Hepatocyte (in vitro differentiated cells): Measurements from ENCODE around the gene MOB3C.

Source experiments
- EZH2 ChIP-seq: fragments of 200-600 bp; sonication (generic); IDR thresholded peaks from 2 replicates; pipeline ENCODE4 v1.6.1; 2016; ENCODE audit warnings: antibody characterized with exemption, mild to moderate bottlenecking, borderline replicate concordance
- EZH2phosphoT487 ChIP-seq: fragments of 200-600 bp; sonication (generic); IDR thresholded peaks from one replicate; pipeline ENCODE4 v1.6.1; 2018; ENCODE audit warnings: antibody characterized with exemption, mild to moderate bottlenecking, low read depth, moderate library complexity; ENCODE audit not compliant: unreplicated experiment, severe bottlenecking
- TF ChIP-seq, protein P1 (sequence below): fragments of 200-600 bp; sonication (generic); IDR thresholded peaks from 2 replicates; pipeline ENCODE4 v1.5.1; 2016; ENCODE audit warnings: antibody characterized with exemption, mild to moderate bottlenecking; ENCODE audit not compliant: poor library complexity

DNA sequence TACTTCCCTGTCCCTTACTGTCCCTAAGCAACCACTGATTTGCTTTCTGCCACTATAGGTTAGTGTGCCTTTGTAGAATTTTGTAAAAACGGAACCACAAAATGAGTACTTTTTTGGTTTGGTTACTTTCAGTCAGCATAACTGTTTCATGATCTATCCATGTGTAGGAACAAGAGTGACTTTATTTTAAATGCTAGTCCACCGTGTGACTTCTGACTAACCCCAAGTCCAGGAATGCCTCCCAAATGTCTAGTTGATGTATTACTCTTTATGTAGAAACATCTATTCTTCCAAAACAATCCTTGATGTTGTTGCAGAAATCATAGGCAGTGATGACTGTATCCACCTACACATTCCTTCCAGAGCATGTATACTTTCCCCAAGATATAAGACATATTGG is 30.2 kb upstream of the MOB3C start:
- TF ChIP-seq, protein P1, sequence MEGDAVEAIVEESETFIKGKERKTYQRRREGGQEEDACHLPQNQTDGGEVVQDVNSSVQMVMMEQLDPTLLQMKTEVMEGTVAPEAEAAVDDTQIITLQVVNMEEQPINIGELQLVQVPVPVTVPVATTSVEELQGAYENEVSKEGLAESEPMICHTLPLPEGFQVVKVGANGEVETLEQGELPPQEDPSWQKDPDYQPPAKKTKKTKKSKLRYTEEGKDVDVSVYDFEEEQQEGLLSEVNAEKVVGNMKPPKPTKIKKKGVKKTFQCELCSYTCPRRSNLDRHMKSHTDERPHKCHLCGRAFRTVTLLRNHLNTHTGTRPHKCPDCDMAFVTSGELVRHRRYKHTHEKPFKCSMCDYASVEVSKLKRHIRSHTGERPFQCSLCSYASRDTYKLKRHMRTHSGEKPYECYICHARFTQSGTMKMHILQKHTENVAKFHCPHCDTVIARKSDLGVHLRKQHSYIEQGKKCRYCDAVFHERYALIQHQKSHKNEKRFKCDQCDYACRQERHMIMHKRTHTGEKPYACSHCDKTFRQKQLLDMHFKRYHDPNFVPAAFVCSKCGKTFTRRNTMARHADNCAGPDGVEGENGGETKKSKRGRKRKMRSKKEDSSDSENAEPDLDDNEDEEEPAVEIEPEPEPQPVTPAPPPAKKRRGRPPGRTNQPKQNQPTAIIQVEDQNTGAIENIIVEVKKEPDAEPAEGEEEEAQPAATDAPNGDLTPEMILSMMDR = no peak
- TF ChIP-seq EZH2phosphoT487 (no peak), EZH2 (no peak)
